Retinal pigment epithelial cell (primary cell): Measurements from ENCODE around the gene FUT8.
"Not testable (repeated sequence)": the region's sequence is repeated elsewhere in the genome, so short reads cannot be mapped to it uniquely, and the experiment has no call there.

Experiments used
- DNase-seq: peaks from one replicate; pipeline ENCODE4 v3.0.0-alpha.2; 2010; ENCODE audit warnings: low read depth
- H3K4me3 ChIP-seq: 2 replicates; pipeline ENCODE4 v1.5.1; 2011; ENCODE audit warnings: mild to moderate bottlenecking, low read length, control low read depth, moderate library complexity
- TF ChIP-seq, protein P1 (sequence below): conservative IDR thresholded peaks from 2 replicates; pipeline ENCODE4 v1.5.1; 2011; ENCODE audit warnings: low read depth, low read length, control low read depth, inconsistent platforms

FUT8 gene

DNA sequence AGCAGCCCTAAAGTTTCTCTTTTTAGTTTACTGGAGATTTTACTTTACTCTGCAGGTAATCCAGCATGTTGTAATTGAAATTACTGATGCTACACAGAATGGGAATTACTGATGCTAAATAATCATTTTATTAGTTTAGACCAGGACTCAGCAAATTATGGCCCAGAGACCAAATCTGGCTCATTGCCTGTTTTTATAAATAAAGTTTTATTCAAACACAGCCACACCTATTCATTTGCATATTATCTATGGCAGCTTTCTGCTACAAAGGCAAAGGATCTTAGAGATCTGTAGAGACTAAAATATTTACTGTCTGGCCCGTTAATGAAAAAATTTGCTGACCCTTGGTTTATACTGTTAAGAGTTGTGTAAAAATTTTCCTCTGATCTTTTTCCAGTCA, 216.1 kb downstream of the FUT8 start:
- H3K4me3 ChIP-seq = no peak overlapping the region
- TF ChIP-seq, protein P1, sequence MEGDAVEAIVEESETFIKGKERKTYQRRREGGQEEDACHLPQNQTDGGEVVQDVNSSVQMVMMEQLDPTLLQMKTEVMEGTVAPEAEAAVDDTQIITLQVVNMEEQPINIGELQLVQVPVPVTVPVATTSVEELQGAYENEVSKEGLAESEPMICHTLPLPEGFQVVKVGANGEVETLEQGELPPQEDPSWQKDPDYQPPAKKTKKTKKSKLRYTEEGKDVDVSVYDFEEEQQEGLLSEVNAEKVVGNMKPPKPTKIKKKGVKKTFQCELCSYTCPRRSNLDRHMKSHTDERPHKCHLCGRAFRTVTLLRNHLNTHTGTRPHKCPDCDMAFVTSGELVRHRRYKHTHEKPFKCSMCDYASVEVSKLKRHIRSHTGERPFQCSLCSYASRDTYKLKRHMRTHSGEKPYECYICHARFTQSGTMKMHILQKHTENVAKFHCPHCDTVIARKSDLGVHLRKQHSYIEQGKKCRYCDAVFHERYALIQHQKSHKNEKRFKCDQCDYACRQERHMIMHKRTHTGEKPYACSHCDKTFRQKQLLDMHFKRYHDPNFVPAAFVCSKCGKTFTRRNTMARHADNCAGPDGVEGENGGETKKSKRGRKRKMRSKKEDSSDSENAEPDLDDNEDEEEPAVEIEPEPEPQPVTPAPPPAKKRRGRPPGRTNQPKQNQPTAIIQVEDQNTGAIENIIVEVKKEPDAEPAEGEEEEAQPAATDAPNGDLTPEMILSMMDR = no peak
- DNase-seq = no peak

DNA sequence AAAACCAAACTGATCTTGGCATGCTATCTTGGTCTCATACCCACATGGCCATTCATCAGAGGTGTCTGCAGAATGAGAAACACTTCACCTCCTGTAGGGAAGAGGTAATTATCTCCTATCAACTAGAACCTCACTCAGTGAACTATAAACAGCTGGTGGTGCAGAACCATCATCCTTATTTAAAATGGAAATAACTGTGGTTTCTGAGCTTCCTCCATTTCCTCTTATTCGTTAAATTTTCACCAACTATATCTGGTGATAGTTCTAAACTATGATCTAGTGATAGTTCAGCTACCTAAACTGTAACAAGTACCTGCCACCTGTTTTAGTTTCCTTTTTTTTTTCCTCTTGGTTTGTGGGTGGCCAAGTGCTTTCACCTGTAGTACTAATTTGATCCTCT, 218.5 kb downstream of the FUT8 start:
- no peak for DNase-seq
- no peak overlapping the region for H3K4me3 ChIP-seq
- TF ChIP-seq, protein P1 = no peak

DNA sequence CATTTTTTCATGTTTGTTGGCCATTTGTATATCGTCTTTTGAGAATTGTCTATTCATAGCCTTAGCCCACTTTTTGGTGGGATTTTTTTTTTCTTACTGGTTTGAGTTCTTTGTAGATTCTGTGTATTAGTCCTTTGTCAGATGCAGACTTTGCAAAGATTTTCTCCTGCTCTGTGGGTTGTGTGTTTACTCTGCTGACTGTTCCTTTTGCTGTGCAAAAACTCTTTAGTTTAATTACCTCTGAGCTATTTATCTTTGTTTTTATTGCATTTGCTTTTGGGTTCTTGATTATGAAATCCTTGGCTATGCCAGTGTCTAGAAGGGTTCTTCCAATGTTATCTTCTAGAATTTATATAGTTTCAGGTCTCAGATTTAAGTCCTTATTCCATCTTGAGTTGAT, 220.0 kb downstream of the FUT8 start:
- TF ChIP-seq, protein P1 = no peak
- no peak overlapping the region for H3K4me3 ChIP-seq
- no peak for DNase-seq

GRCh38 chr14:65633666-65634065, 221.1 kb downstream of the FUT8 start:
- DNase-seq, H3K4me3 ChIP-seq: not testable (repeated sequence)

DNA sequence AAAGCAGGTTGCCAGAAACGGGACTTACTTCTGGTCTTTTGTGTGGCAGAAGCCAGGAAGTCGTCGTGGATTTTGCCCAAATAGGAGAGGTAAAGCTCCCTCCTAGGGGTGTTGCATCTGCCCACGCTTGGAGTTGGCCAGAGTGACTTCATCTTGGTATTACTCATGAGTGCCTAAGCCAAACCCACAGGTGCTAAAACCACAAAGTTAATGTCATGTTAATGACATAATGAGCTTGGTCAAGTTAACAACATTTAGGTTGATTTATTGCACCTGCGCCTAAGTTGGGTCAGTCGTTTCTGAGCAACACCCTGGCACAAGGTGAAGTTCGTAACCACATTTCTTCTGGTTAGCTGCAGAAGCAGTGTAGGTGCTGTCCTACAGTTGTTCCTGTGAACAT, 225.2 kb downstream of the FUT8 start:
- no peak overlapping the region for H3K4me3 ChIP-seq
- no peak for DNase-seq
- TF ChIP-seq, protein P1 = no peak

- TF ChIP-seq, protein P1 = no peak
- DNase-seq = no peak
- H3K4me3 ChIP-seq = no peak overlapping the region
These were observed 226.7 kb downstream of the FUT8 start for GRCh38 chr14:65639216-65639615.

- H3K4me3 ChIP-seq = no peak overlapping the region
- no peak for DNase-seq
- TF ChIP-seq, protein P1 = no peak
These were observed 238.3 kb downstream of the FUT8 start for GRCh38 chr14:65650826-65651225.

- TF ChIP-seq, protein P1 = no peak
- no peak for DNase-seq
- no peak overlapping the region for H3K4me3 ChIP-seq
These were observed 244.0 kb downstream of the FUT8 start for GRCh38 chr14:65656554-65656953.
